IMR-90 (cell line): Measurements from ENCODE around the gene MAFB. TPM values are rescaled to one million over a fixed set of nuclear protein-coding genes. Genes with fewer than 3 reads are reported as not detected.

Experiments
- ATAC-seq: fragments of 200-7000 bp; cut with Tn5 transposase; 2 replicates; pipeline ENCODE4 v1.9.1; 2020; ENCODE audit warnings: low read depth, mild to moderate bottlenecking, moderate library complexity
- BruUV-seq: library from RNA; stranded (reverse); fragments of 400-500 nt; replicated peaks from 2 replicates; lab custom pipeline; 2021; lab: Mats Ljungman, UMichigan
- CTCF ChIA-PET: fragments of 300-600 bp; formaldehyde crosslinking; extraction: SDS; loops from one replicate; lab custom pipeline; 2021; ENCODE audit warnings: antibody characterized with exemption; lab: Yijun Ruan, JAX
- POLR2A ChIA-PET: fragments of 300-600 bp; sonication (Branson Sonifier 250); formaldehyde crosslinking; loops from one replicate; lab custom pipeline; 2022; ENCODE audit warnings: antibody characterized with exemption; ENCODE audit not compliant: unreplicated experiment; lab: Charles Lee
- DNase-seq: peaks from one replicate; pipeline ENCODE4 v3.0.0; 2013
- H2AFZ ChIP-seq: replicated peaks from 2 replicates; pipeline ENCODE3; 2013; ENCODE audit warnings: low read length, mild to moderate bottlenecking; ENCODE audit not compliant: poor library complexity
- H2AK5ac ChIP-seq: 2 replicates; pipeline ENCODE4 v1.6.1; 2013; ENCODE audit warnings: low read depth, low read length, inconsistent platforms
- H2AK9ac ChIP-seq: replicated peaks from 2 replicates; pipeline ENCODE3; 2013; ENCODE audit warnings: mild to moderate bottlenecking, low read depth, low read length, moderate library complexity; ENCODE audit not compliant: poor library complexity
- H2BK120ac ChIP-seq: 2 replicates; pipeline ENCODE4 v1.6.1; 2013; ENCODE audit warnings: low read depth, low read length, inconsistent platforms
- H2BK15ac ChIP-seq: 3 replicates; pipeline ENCODE4 v1.6.1; 2013; ENCODE audit warnings: low read depth, low read length, inconsistent platforms
- H2BK20ac ChIP-seq: 2 replicates; pipeline ENCODE4 v1.6.1; 2013; ENCODE audit warnings: low read depth, mild to moderate bottlenecking, inconsistent platforms, low read length, moderate library complexity
- H2BK5ac ChIP-seq: 2 replicates; pipeline ENCODE4 v1.6.1; 2013; ENCODE audit warnings: mild to moderate bottlenecking, low read depth, low read length, inconsistent platforms; ENCODE audit not compliant: poor library complexity, severe bottlenecking
- H3K14ac ChIP-seq: replicated peaks from 2 replicates; pipeline ENCODE4 v1.6.1; 2013; ENCODE audit warnings: low read depth, low read length, inconsistent platforms
- H3K18ac ChIP-seq: 2 replicates; pipeline ENCODE4 v1.6.1; 2013; ENCODE audit warnings: low read depth, low read length, control low read depth
- H3K23ac ChIP-seq: 2 replicates; pipeline ENCODE4 v1.6.1; 2013; ENCODE audit warnings: low read depth, low read length, inconsistent platforms
- H3K27ac ChIP-seq: 2 replicates; pipeline ENCODE4 v1.5.1; 2013; ENCODE audit warnings: mild to moderate bottlenecking, control low read depth, low read length; ENCODE audit not compliant: insufficient read depth
- H3K27me3 ChIP-seq: 2 replicates; pipeline ENCODE4 v1.6.1; 2013; ENCODE audit warnings: low read length; ENCODE audit not compliant: control insufficient read depth, insufficient read depth
- H3K36me3 ChIP-seq: 2 replicates; pipeline ENCODE4 v1.6.1; 2013; ENCODE audit warnings: low read length, mixed read lengths; ENCODE audit not compliant: control insufficient read depth, insufficient read depth
- H3K4ac ChIP-seq: 2 replicates; pipeline ENCODE4 v1.6.1; 2013; ENCODE audit warnings: low read depth, low read length, inconsistent platforms
- H3K4me1 ChIP-seq: 2 replicates; pipeline ENCODE4 v1.6.1; 2013; ENCODE audit warnings: low read length, mixed read lengths; ENCODE audit not compliant: control insufficient read depth, insufficient read depth
- H3K4me2 ChIP-seq: 2 replicates; pipeline ENCODE4 v1.6.1; 2013; ENCODE audit warnings: low read depth, mild to moderate bottlenecking, control low read depth, low read length, moderate library complexity
- H3K4me3 ChIP-seq: 2 replicates; pipeline ENCODE4 v1.5.1; 2013; ENCODE audit warnings: low read depth, mild to moderate bottlenecking, control low read depth, low read length, moderate library complexity; ENCODE audit not compliant: insufficient read depth
- H3K56ac ChIP-seq: 2 replicates; pipeline ENCODE4 v1.6.1; 2013; ENCODE audit warnings: low read length, inconsistent platforms; ENCODE audit not compliant: insufficient read depth; ENCODE audit errors: extremely low read depth
- H3K79me1 ChIP-seq, 2 experiments: 2 replicates each; pipeline ENCODE4 v1.6.1; 2013; ENCODE audit warnings: low read length in 2 of 2, inconsistent platforms in 1 of 2, low read depth in 1 of 2
- H3K9ac ChIP-seq: 2 replicates; pipeline ENCODE4 v1.6.1; 2013; ENCODE audit warnings: low read depth, low read length, control low read depth
- H3K9me1 ChIP-seq: 2 replicates; pipeline ENCODE4 v1.6.1; 2013; ENCODE audit warnings: low read length, inconsistent platforms; ENCODE audit not compliant: insufficient read depth
- H3K9me3 ChIP-seq: 2 replicates; pipeline ENCODE4 v1.6.1; 2013; ENCODE audit warnings: low read length; ENCODE audit not compliant: control insufficient read depth, insufficient read depth
- H4K20me1 ChIP-seq: 2 replicates; pipeline ENCODE4 v1.6.1; 2013; ENCODE audit warnings: low read length, inconsistent platforms; ENCODE audit not compliant: insufficient read depth
- H4K5ac ChIP-seq: 2 replicates; pipeline ENCODE4 v1.6.1; 2013; ENCODE audit warnings: mild to moderate bottlenecking, low read depth, low read length, control low read depth
- H4K8ac ChIP-seq, 2 experiments: 2 replicates each; pipeline ENCODE4 v1.6.1; 2013; ENCODE audit warnings: low read depth in 2 of 2, low read length in 2 of 2, control low read depth in 1 of 2, inconsistent platforms in 1 of 2
- H4K91ac ChIP-seq: 2 replicates; pipeline ENCODE4 v1.6.1; 2013; ENCODE audit warnings: low read depth, low read length, inconsistent platforms; ENCODE audit not compliant: insufficient read depth
- BHLHE40 ChIP-seq: fragments of 150-350 bp; IDR thresholded peaks from 2 replicates; pipeline ENCODE4 v1.6.1; 2016; ENCODE audit warnings: mild to moderate bottlenecking, low read depth, low read length
- CEBPB ChIP-seq: IDR thresholded peaks from 2 replicates; pipeline ENCODE4 v1.6.1; 2012; ENCODE audit warnings: low read depth, low read length, improper control_type of control experiment
- FOS ChIP-seq: fragments of 150-350 bp; IDR thresholded peaks from 2 replicates; pipeline ENCODE4 v1.6.1; 2016; ENCODE audit warnings: low read depth, low read length
- MAFK ChIP-seq: IDR thresholded peaks from 2 replicates; pipeline ENCODE4 v1.6.1; 2012; ENCODE audit warnings: low read depth, low read length, improper control_type of control experiment
- MAZ ChIP-seq: IDR thresholded peaks from 2 replicates; pipeline ENCODE4 v1.6.1; 2012; ENCODE audit warnings: low read depth, mild to moderate bottlenecking, low read length, improper control_type of control experiment, moderate library complexity, borderline replicate concordance
- NFE2L2 ChIP-seq: fragments of 150-350 bp; IDR thresholded peaks from 2 replicates; pipeline ENCODE4 v1.6.1; 2016; ENCODE audit warnings: low read depth, mild to moderate bottlenecking, low read length
- POLR2A ChIP-seq: IDR thresholded peaks from 2 replicates; pipeline ENCODE4 v1.6.1; 2012; ENCODE audit warnings: mild to moderate bottlenecking, low read depth, low read length
- RAD21 ChIP-seq: IDR thresholded peaks from 2 replicates; pipeline ENCODE4 v1.6.1; 2012; ENCODE audit warnings: low read length, improper control_type of control experiment
- WGBS, 2 experiments: methylation state at CpG; one replicate each; pipeline versions ENCODE4 v1.1.5 to v1.1.7; 2013; ENCODE audit warnings: missing lambda C conversion rate in 2 of 2; ENCODE audit not compliant: insufficient read length in 1 of 2; ENCODE audit errors: extremely low coverage in 2 of 2; 5-methylcytosine and 5-hydroxymethylcytosine counted together
- dilution Hi-C: fragments of 300-500 bp; cut with HindIII; formaldehyde crosslinking; loops from one replicate; pipeline ENCODE4 v1.14.3; 2018; ENCODE audit warnings: low sequenced_read_pairs; ENCODE audit not compliant: unreplicated experiment
- in situ Hi-C: fragments of 300-500 bp; cut with MboI; formaldehyde crosslinking; loops from 3 replicates; pipeline ENCODE4 v1.14.3; 2019; ENCODE audit warnings: low sequenced_read_pairs, inconsistent platforms, mixed read lengths
- intact Hi-C: fragments of 100-400 bp; cut with micrococcal nuclease; formaldehyde crosslinking; loops from 2 replicates; pipeline ENCODE4 v1.10.0; 2022
- polyA plus RNA-seq, 3 experiments: library from polyadenylated mRNA; depleted of rRNA; stranded (reverse); fragments of >200 nt; gene quantifications; 2 replicates each; pipeline ENCODE4 v1.2.3, GENCODE V29; 2012; ENCODE audit warnings: low replicate concordance in 1 of 3
- total RNA-seq: library from RNA; depleted of rRNA; stranded (reverse); fragments of >200 nt; gene quantifications from 2 replicates; pipeline ENCODE4 v1.2.3, GENCODE V29; 2012
- TF ChIP-seq, protein P1 (sequence below): conservative IDR thresholded peaks from 2 replicates; pipeline ENCODE4 v1.5.1; 2012; ENCODE audit warnings: mild to moderate bottlenecking, low read depth, low read length, improper control_type of control experiment

Gene MAFB
- total and polyA plus RNA-seq, 2 of the 4 experiments (the other 2 are of a cell fraction): 0.07 TPM; not detected in 1

DNA sequence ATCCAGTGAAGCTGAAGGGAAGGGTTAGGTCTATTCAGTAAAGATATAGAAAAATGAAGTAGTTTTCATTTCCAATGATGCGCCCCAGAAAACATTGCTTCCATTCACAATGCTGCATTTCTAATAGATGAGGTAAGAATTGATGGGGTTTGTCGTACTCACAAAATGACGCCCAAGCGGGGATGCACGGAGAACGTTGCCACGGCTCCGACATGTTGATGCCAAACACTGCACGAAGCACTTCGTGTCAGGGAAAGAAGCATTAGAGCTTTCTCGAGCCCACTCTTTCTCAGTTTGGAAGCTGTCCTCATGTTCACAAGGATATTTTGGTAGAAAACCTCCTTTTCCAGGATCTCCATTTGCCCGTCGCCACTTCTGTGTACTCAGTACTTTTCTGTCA lies 21.6 kb upstream of the MAFB start:
- H2BK120ac ChIP-seq: no peak overlapping the region
- in situ Hi-C loops (no loop called here), intact Hi-C loops (no loop called here), dilution Hi-C loops (no loop called here)
- no peak overlapping the region for H3K9ac ChIP-seq
- no peak overlapping the region for H3K4me2 ChIP-seq
- DNase-seq (no peak), ATAC-seq (no peak)
- WGBS, 2 experiments: 40% methylated on average over 1 of the region's 13 CpGs; no CpG with 5 or more reads in 1 of the 2 experiments
- H3K18ac ChIP-seq: no peak overlapping the region
- H3K27ac ChIP-seq: no peak overlapping the region
- POLR2A ChIA-PET: no interaction called here
- H3K79me1 ChIP-seq: no peaks in the 10 kb centered on the region
- H3K4me3 ChIP-seq: no peak overlapping the region
- 0 out of 2 replicates have a peak, but pooled peaks cover 1% of the 10 kb centered on the region for H3K36me3 ChIP-seq
- H3K56ac ChIP-seq: no peak overlapping the region
- no peaks in the 10 kb centered on the region for H3K9me3 ChIP-seq
- no peak overlapping the region for H3K14ac ChIP-seq
- no peaks in the 10 kb centered on the region for H4K20me1 ChIP-seq
- BruUV-seq: no TSS peak
- H3K27me3 ChIP-seq: no peaks in the 10 kb centered on the region; the same call in 1 of the 2 replicates
- no peaks in the 10 kb centered on the region for H3K9me1 ChIP-seq
- no peaks in the 10 kb centered on the region for H3K4me1 ChIP-seq
- H2AFZ ChIP-seq: no peak overlapping the region
- TF ChIP-seq MAFK: no peak
- no peak for TF ChIP-seq CEBPB
- no peak for TF ChIP-seq POLR2A
- no peak for TF ChIP-seq BHLHE40
- no peak for TF ChIP-seq MAZ
- no peak for TF ChIP-seq RAD21
- no peak for TF ChIP-seq FOS
- TF ChIP-seq, protein P1, sequence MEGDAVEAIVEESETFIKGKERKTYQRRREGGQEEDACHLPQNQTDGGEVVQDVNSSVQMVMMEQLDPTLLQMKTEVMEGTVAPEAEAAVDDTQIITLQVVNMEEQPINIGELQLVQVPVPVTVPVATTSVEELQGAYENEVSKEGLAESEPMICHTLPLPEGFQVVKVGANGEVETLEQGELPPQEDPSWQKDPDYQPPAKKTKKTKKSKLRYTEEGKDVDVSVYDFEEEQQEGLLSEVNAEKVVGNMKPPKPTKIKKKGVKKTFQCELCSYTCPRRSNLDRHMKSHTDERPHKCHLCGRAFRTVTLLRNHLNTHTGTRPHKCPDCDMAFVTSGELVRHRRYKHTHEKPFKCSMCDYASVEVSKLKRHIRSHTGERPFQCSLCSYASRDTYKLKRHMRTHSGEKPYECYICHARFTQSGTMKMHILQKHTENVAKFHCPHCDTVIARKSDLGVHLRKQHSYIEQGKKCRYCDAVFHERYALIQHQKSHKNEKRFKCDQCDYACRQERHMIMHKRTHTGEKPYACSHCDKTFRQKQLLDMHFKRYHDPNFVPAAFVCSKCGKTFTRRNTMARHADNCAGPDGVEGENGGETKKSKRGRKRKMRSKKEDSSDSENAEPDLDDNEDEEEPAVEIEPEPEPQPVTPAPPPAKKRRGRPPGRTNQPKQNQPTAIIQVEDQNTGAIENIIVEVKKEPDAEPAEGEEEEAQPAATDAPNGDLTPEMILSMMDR: no peak
- TF ChIP-seq NFE2L2: no peak
- no peak overlapping the region for H4K91ac ChIP-seq
- no peak overlapping the region for H2AK5ac ChIP-seq
- CTCF ChIA-PET: interaction anchor here (1.4 kb wide), 1 partner anchor 11 kb away, joined by 3 read pairs; no protein-coding TSS in a partner anchor
- H3K4ac ChIP-seq: no peak overlapping the region
- no peak overlapping the region for H4K8ac ChIP-seq
- no peak overlapping the region for H3K23ac ChIP-seq
- H2BK5ac ChIP-seq: no peak overlapping the region
- H4K5ac ChIP-seq: no peak overlapping the region
- H2BK15ac ChIP-seq: no peak overlapping the region
- H2AK9ac ChIP-seq: no peak overlapping the region
- H2BK20ac ChIP-seq: no peak overlapping the region
